Panc1 (cell line): ENCODE measurements around the gene ADGRB3. TPM values are rescaled to one million over a fixed set of nuclear protein-coding genes. Genes with fewer than 3 reads are reported as not detected.

Experiments used
- ATAC-seq: fragments of 200-7000 bp; cut with Tn5 transposase; 2 replicates; pipeline ENCODE4 v1.9.1; 2020; ENCODE audit warnings: mild to moderate bottlenecking, moderate library complexity
- BruUV-seq: library from RNA; stranded (reverse); fragments of 400-500 nt; replicated peaks from 2 replicates; lab custom pipeline; 2021; lab: Mats Ljungman, UMichigan
- CTCF ChIA-PET: fragments of 300-600 bp; sonication (Branson Sonifier 250); formaldehyde crosslinking; loops from one replicate; lab custom pipeline; 2022; ENCODE audit warnings: antibody characterized with exemption; lab: Charles Lee
- POLR2A ChIA-PET: fragments of 300-600 bp; sonication (Branson Sonifier 250); formaldehyde crosslinking; loops from one replicate; lab custom pipeline; 2022; ENCODE audit warnings: antibody characterized with exemption; lab: Charles Lee
- DNase-seq: peaks from one replicate; pipeline ENCODE4 v3.0.0-alpha.2; 2010; ENCODE audit warnings: low read depth, low spot score
- H3K27ac ChIP-seq: 2 replicates; pipeline ENCODE4 v1.5.1; 2011; ENCODE audit warnings: mild to moderate bottlenecking, low read length, inconsistent platforms
- H3K27me3 ChIP-seq: fragments of 200-500 bp; sonication (Bioruptor generic); 2 replicates; pipeline ENCODE4 v1.6.0; 2014; ENCODE audit warnings: low read length, inconsistent platforms; ENCODE audit not compliant: control insufficient read depth, insufficient read depth
- H3K36me3 ChIP-seq: fragments of 200-500 bp; sonication (Bioruptor generic); 2 replicates; pipeline ENCODE4 v1.5.1; 2014; ENCODE audit warnings: inconsistent platforms, mild to moderate bottlenecking, low read length, moderate library complexity; ENCODE audit not compliant: control insufficient read depth, insufficient read depth
- H3K4me1 ChIP-seq: 2 replicates; pipeline ENCODE4 v1.5.1; 2011; ENCODE audit warnings: inconsistent platforms, mild to moderate bottlenecking, low read length, moderate library complexity; ENCODE audit not compliant: control insufficient read depth, insufficient read depth
- H3K4me3 ChIP-seq, 2 experiments: 2 replicates each; pipeline ENCODE4 v1.5.1; 2011 to 2012; ENCODE audit warnings: low read depth in 2 of 2, low read length in 2 of 2, mild to moderate bottlenecking in 2 of 2, inconsistent platforms in 1 of 2, moderate library complexity in 1 of 2
- H3K9me3 ChIP-seq: fragments of 200-500 bp; sonication (Bioruptor generic); 2 replicates; pipeline ENCODE4 v1.5.1; 2014; ENCODE audit warnings: low read depth, mild to moderate bottlenecking, inconsistent platforms, low read length, moderate library complexity; ENCODE audit not compliant: control insufficient read depth, insufficient read depth
- CTCF ChIP-seq: fragments of 450-650 bp; IDR thresholded peaks from 2 replicates; pipeline ENCODE4 v1.5.1; 2017; ENCODE audit warnings: mild to moderate bottlenecking
- POLR2AphosphoS5 ChIP-seq: IDR thresholded peaks from 2 replicates; pipeline ENCODE4 v1.6.1; 2012; ENCODE audit warnings: mild to moderate bottlenecking, low read depth, low read length, moderate library complexity
- REST ChIP-seq, 2 experiments: IDR thresholded peaks; 2 replicates each; pipeline ENCODE4 v1.6.1; 2011 to 2012; ENCODE audit warnings: low read depth in 2 of 2, control low read depth in 1 of 2, low read length in 1 of 2, mild to moderate bottlenecking in 1 of 2, moderate library complexity in 1 of 2; ENCODE audit not compliant: insufficient read depth in 1 of 2
- SIN3A ChIP-seq: IDR thresholded peaks from 2 replicates; pipeline ENCODE4 v1.6.1; 2012; ENCODE audit warnings: low read depth, mild to moderate bottlenecking, low read length, moderate library complexity, borderline replicate concordance; ENCODE audit not compliant: insufficient read depth
- TCF7L2 ChIP-seq: IDR thresholded peaks from 2 replicates; pipeline ENCODE4 v1.6.1; 2011; ENCODE audit warnings: mild to moderate bottlenecking, low read depth, low read length, inconsistent platforms
- in situ Hi-C: cut with HindIII; loops from 2 replicates; pipeline ENCODE4 v1.10.0; 2016; ENCODE audit warnings: low sequenced_read_pairs, low pct_unique_long_range_greater_than_20kb
- intact Hi-C: fragments of 100-400 bp; cut with micrococcal nuclease; formaldehyde crosslinking; loops from one replicate; pipeline ENCODE4 v1.10.0; 2022; ENCODE audit not compliant: unreplicated experiment
- total RNA-seq: library from RNA; stranded (reverse); gene quantifications from one replicate; pipeline ENCODE4 v1.2.1, GENCODE V29; 2021; ENCODE audit not compliant: unreplicated experiment

Gene ADGRB3
- total RNA-seq, 1 experiment from 2014 or later: 0.10 TPM

- in situ Hi-C loops: no loop called here
- ATAC-seq (no peak), DNase-seq (no peak)
- H3K36me3 ChIP-seq: no peaks in the 10 kb centered on the region
- no TSS peak for BruUV-seq
- H3K9me3 ChIP-seq: no peaks in the 10 kb centered on the region
- no peak for TF ChIP-seq REST (IDR thresholded peaks at IDR 0.05; ENCODE audit: insufficient read depth in 1 of 2, low read depth in 2 of 2, low read length in 1 of 2)
- TF ChIP-seq POLR2AphosphoS5: no peak
- no peak for TF ChIP-seq CTCF
- TF ChIP-seq TCF7L2: no peak
- TF ChIP-seq SIN3A: no peak
- H3K4me1 ChIP-seq: no peaks in the 10 kb centered on the region
- ChIA-PET POLR2A (no interaction called here), CTCF (no interaction called here)
- no peak overlapping the region for H3K4me3 ChIP-seq
- H3K27me3 ChIP-seq: no peaks in the 10 kb centered on the region
- intact Hi-C loops: no loop called here
- no peak overlapping the region for H3K27ac ChIP-seq
These were observed 424.3 kb downstream of the ADGRB3 start for GRCh38 chr6:69059413-69059812.

- no peak for TF ChIP-seq POLR2AphosphoS5
- TF ChIP-seq REST (IDR thresholded peaks at IDR 0.05; ENCODE audit: insufficient read depth in 1 of 2, low read depth in 2 of 2, low read length in 1 of 2): no peak
- ChIA-PET POLR2A (no interaction called here), CTCF (no interaction called here)
- H3K9me3 ChIP-seq: no peaks in the 10 kb centered on the region
- H3K27ac ChIP-seq: no peak overlapping the region
- DNase-seq: no peak
- intact Hi-C loops (no loop called here), in situ Hi-C loops (no loop called here)
- no peaks in the 10 kb centered on the region for H3K27me3 ChIP-seq
- H3K36me3 ChIP-seq: no peaks in the 10 kb centered on the region
- no peaks in the 10 kb centered on the region for H3K4me1 ChIP-seq
- BruUV-seq: no TSS peak
- no peak overlapping the region for H3K4me3 ChIP-seq
- ATAC-seq: no peak
These were observed 426.0 kb downstream of the ADGRB3 start for GRCh38 chr6:69061066-69061465.
